B cell (primary cell): ENCODE data around the gene TSSK6. TPM values are rescaled to one million over a fixed set of nuclear protein-coding genes. Genes with fewer than 3 reads are reported as not detected.

Experiments used
- ATAC-seq: fragments of 200-7000 bp; cut with Tn5 transposase; one replicate; pipeline ENCODE4 v1.10.0; 2021; ENCODE audit warnings: low read depth, mild to moderate bottlenecking, moderate number of reproducible peaks, moderate library complexity
- CTCF ChIA-PET: fragments of 350-600 bp; sonication (Branson Sonifier 250); formaldehyde crosslinking; loops from one replicate; lab custom pipeline; 2021; ENCODE audit warnings: antibody characterized with exemption, inconsistent platforms; lab: Charles Lee
- POLR2A ChIA-PET: fragments of 350-600 bp; sonication (Branson Sonifier 250); formaldehyde crosslinking; loops from one replicate; lab custom pipeline; 2021; ENCODE audit warnings: antibody characterized with exemption; lab: Charles Lee
- DNase-seq: peaks from one replicate; pipeline ENCODE4 v3.0.0; 2013
- H2AFZ ChIP-seq: 2 replicates; pipeline ENCODE4 v1.6.1; 2012; ENCODE audit warnings: mild to moderate bottlenecking, low read depth, low read length; ENCODE audit not compliant: insufficient read depth, poor library complexity, severe bottlenecking
- H3K27ac ChIP-seq, 2 donors: 1 replicate in 1 of 2; 2 replicates in 1 of 2; pipeline ENCODE4 v1.5.1; 2012 to 2013; ENCODE audit warnings: low read length in 2 of 2, mild to moderate bottlenecking in 2 of 2, moderate library complexity in 1 of 2
- H3K27me3 ChIP-seq, 4 experiments: fragments of 200-600 bp in 1 of 4; sonication (generic) in 1 of 4; replicated peaks in 1 of 4; 1 replicate in 2 of 4; 2 replicates in 2 of 4; pipeline versions ENCODE4 v1.6.1 to v1.7.0; 2013 to 2016; ENCODE audit warnings: low read length in 3 of 4, mild to moderate bottlenecking in 2 of 4, mixed read lengths in 1 of 4, moderate library complexity in 1 of 4; ENCODE audit not compliant: insufficient read depth in 4 of 4, control insufficient read depth in 3 of 4; ENCODE audit errors: control extremely low read depth in 1 of 4
- H3K36me3 ChIP-seq, 2 experiments: replicated peaks in 1 of 2; 1 replicate in 1 of 2; 2 replicates in 1 of 2; pipeline versions ENCODE4 v1.6.1 to v1.7.1; 2013; ENCODE audit warnings: low read length in 1 of 2; ENCODE audit not compliant: insufficient read depth in 2 of 2, control insufficient read depth in 1 of 2; ENCODE audit errors: control extremely low read depth in 1 of 2, extremely low read depth in 1 of 2
- H3K4me1 ChIP-seq, 2 donors: fragments of 200-600 bp in 1 of 2; sonication (generic) in 1 of 2; 1 replicate in 1 of 2; 2 replicates in 1 of 2; pipeline versions ENCODE4 v1.5.1 to v1.6.1; 2013 to 2017; ENCODE audit warnings: low read length in 2 of 2; ENCODE audit not compliant: control insufficient read depth in 2 of 2, insufficient read depth in 2 of 2
- H3K4me2 ChIP-seq: replicated peaks from 2 replicates; pipeline ENCODE3; 2012; ENCODE audit warnings: mild to moderate bottlenecking, low read depth, low read length; ENCODE audit not compliant: poor library complexity, severe bottlenecking
- H3K4me3 ChIP-seq, 5 experiments: fragments of 200-600 bp in 1 of 5; sonication (generic) in 1 of 5; 1 replicate in 3 of 5; 2 replicates in 2 of 5; pipeline versions ENCODE4 v1.5.1 to v1.7.0; 2011 to 2016; ENCODE audit warnings: low read length in 4 of 5, mild to moderate bottlenecking in 4 of 5, low read depth in 2 of 5, control low read depth in 1 of 5, moderate library complexity in 1 of 5; ENCODE audit not compliant: insufficient read depth in 1 of 5; ENCODE audit errors: control extremely low read depth in 1 of 5, extremely low read depth in 1 of 5
- H3K79me2 ChIP-seq: fragments of 200-600 bp; sonication (generic); one replicate; pipeline ENCODE4 v1.6.0; 2016; ENCODE audit warnings: low read length; ENCODE audit not compliant: control insufficient read depth, insufficient read depth
- H3K9ac ChIP-seq: fragments of 200-600 bp; sonication (generic); 2 replicates; pipeline ENCODE4 v1.6.1; 2017; ENCODE audit warnings: mild to moderate bottlenecking, low read length, moderate library complexity
- H3K9me3 ChIP-seq, 3 donors: one replicate each; pipeline versions ENCODE4 v1.6.1 to v1.7.1; 2013; ENCODE audit warnings: low read length in 2 of 3; ENCODE audit not compliant: control insufficient read depth in 2 of 3, insufficient read depth in 1 of 3; ENCODE audit errors: control extremely low read depth in 1 of 3
- H4K20me1 ChIP-seq: 2 replicates; pipeline ENCODE4 v1.6.0; 2012; ENCODE audit warnings: mild to moderate bottlenecking, low read length; ENCODE audit not compliant: insufficient read depth, control insufficient read depth, poor library complexity, severe bottlenecking
- H3K27ac Mint-ChIP-seq: one replicate; pipeline ENCODE4 v1.8.0; 2021; ENCODE audit warnings: mixed read lengths
- H3K27me3 Mint-ChIP-seq: one replicate; pipeline ENCODE4 v1.8.0; 2021; ENCODE audit warnings: mixed read lengths
- H3K4me1 Mint-ChIP-seq: one replicate; pipeline ENCODE4 v1.8.0; 2021; ENCODE audit warnings: mixed read lengths
- H3K4me3 Mint-ChIP-seq: one replicate; pipeline ENCODE4 v1.8.0; 2021; ENCODE audit warnings: mixed read lengths
- H3K9me3 Mint-ChIP-seq: one replicate; pipeline ENCODE4 v1.8.0; 2022; ENCODE audit warnings: mixed read lengths; ENCODE audit not compliant: insufficient read depth
- CTCF ChIP-seq: fragments of 200-600 bp; IDR thresholded peaks from one replicate; pipeline ENCODE4 v1.8.0; 2022; ENCODE audit warnings: antibody characterized with exemption, mild to moderate bottlenecking
- EZH2 ChIP-seq: IDR thresholded peaks from 2 replicates; pipeline ENCODE4 v1.6.1; 2012; ENCODE audit warnings: borderline replicate concordance, low read depth, mild to moderate bottlenecking, moderate library complexity, low read length; ENCODE audit not compliant: insufficient read depth, poor library complexity, severe bottlenecking
- WGBS: methylation state at CpG from one replicate; pipeline ENCODE4 v1.1.5; 2013; ENCODE audit warnings: missing lambda C conversion rate; ENCODE audit not compliant: insufficient coverage; 5-methylcytosine and 5-hydroxymethylcytosine counted together
- intact Hi-C: fragments of 100-400 bp; cut with micrococcal nuclease; formaldehyde crosslinking; loops from one replicate; pipeline ENCODE4 v1.10.0; 2022
- polyA plus RNA-seq: library from polyadenylated mRNA; depleted of rRNA; stranded (reverse); fragments of >200 nt; gene quantifications from 2 replicates; pipeline ENCODE4 v1.2.3, GENCODE V29; 2012
- total RNA-seq, 2 donors: library from RNA; stranded (reverse); fragments of 120-200 nt in 1 of 2; gene quantifications; 1 replicate in 1 of 2; 2 replicates in 1 of 2; pipeline versions ENCODE4 v1.2.3 to v1.2.4, GENCODE V29; 2013 to 2022

TSSK6 gene
- total and polyA plus RNA-seq, 2 donors (not counting 1 experiment from before 2014, with no cell fraction given), result 8.9 to 9.6 TPM

DNA sequence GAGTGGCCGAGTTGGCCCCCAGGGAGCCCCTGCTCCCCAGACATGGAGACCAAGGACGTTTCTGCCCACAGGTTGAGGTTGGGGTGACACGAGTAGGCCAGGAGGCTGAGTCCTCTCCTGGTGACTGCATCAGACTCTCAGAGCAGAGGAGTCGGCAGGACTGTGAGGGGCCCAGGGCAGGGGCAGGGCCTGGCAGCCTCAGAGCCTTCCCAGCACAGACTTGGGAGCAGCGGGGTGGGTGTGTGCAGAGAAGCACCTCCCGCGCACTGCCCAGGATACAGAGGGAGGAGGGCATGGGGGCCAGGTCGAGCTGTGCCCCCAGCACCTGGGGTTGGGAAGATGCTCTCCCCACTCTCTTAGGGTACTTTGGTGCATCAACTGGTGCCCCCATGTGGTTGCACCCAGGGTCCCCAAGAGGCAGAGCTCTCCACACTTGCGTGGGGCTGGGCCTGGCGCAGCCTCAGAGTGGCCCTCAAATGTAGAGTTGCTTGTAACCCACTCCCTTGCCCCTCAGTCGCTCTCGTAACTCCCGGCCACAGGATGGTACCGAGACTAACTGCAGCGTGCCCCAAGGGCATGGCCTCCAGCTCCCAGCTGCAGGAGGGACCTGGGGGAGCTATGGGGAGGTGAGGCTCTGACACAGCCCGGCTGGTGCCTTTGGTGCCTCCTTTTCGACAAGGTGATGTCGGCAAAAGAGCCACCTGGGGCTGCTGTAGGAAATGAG, 15.9 kb downstream of the TSSK6 start:
- TF ChIP-seq EZH2, result no peak
- TF ChIP-seq CTCF, result no peak
- Histone ChIP-seq H3K9me3 (no peaks in the 10 kb centered on the region), H2AFZ (no peak overlapping the region), H3K4me1 (no peaks in the 10 kb centered on the region), H3K4me3 (no peak overlapping the region), H3K36me3 (peaks cover 0 to 83% of the 10 kb centered on the region in 2 experiments), H4K20me1 (peaks cover 5% of the 10 kb centered on the region), H3K9ac (no peak overlapping the region), H3K27ac (no peak overlapping the region), H3K4me2 (no peak overlapping the region), H3K79me2 (peaks cover 46% of the 10 kb centered on the region), H3K27me3 (no peaks in the 10 kb centered on the region)
- ChIA-PET CTCF (no interaction called here), POLR2A (no interaction called here)
- no peaks in the 10 kb centered on the region for H3K9me3 Mint-ChIP-seq
- intact Hi-C loops, result no loop called here
- DNase-seq, result no peak
- H3K27me3 Mint-ChIP-seq, result no peaks in the 10 kb centered on the region
- ATAC-seq, result no peak
- no peaks in the 10 kb centered on the region for H3K4me1 Mint-ChIP-seq
- no peak overlapping the region for H3K4me3 Mint-ChIP-seq
- no peak overlapping the region for H3K27ac Mint-ChIP-seq
- 93% methylated on average over 18 of the region's 18 CpGs for WGBS

- no peak overlapping the region for H3K4me3 Mint-ChIP-seq
- 97% methylated on average over 33 of the region's 33 CpGs for WGBS
Observed at GRCh38 chr19:19498255-19498991, 16.9 kb downstream of the TSSK6 start.

More at GRCh38 chr19:19498255-19498991, 16.9 kb downstream of the TSSK6 start:
- H3K4me1 Mint-ChIP-seq, result no peaks in the 10 kb centered on the region
- CTCF ChIA-PET, result no interaction called here
- ATAC-seq (no peak), DNase-seq (no peak)
- Histone ChIP-seq H4K20me1 (peaks cover 5% of the 10 kb centered on the region), H3K36me3 (peaks cover 0 to 81% of the 10 kb centered on the region in 2 experiments), H3K4me1 (no peaks in the 10 kb centered on the region), H3K4me2 (no peak overlapping the region), H3K27ac (no peak overlapping the region), H3K9ac (no peak overlapping the region), H3K9me3 (no peaks in the 10 kb centered on the region), H3K4me3 (no peak overlapping the region), H3K27me3 (no peaks in the 10 kb centered on the region), H3K79me2 (peaks cover 54% of the 10 kb centered on the region), H2AFZ (no peak overlapping the region)
- no peak overlapping the region for H3K27ac Mint-ChIP-seq
- intact Hi-C loops, result no loop called here
- POLR2A ChIA-PET, result no interaction called here
- no peak for TF ChIP-seq CTCF
- no peak for TF ChIP-seq EZH2
- H3K27me3 Mint-ChIP-seq, result no peaks in the 10 kb centered on the region
- no peaks in the 10 kb centered on the region for H3K9me3 Mint-ChIP-seq
